ENCODE results near the gene PTOV1.

GRCh38 chr19:49887037-49887664 is 36.2 kb downstream of the PTOV1 start:
- TF ChIP-seq CREB1 (IDR thresholded peaks at IDR 0.05; ENCODE audit: low read depth) = no peak
- TF ChIP-seq CEBPB (IDR thresholded peaks at IDR 0.05) = no peak
- TF ChIP-seq NFIC (IDR thresholded peaks at IDR 0.05) = no peak
- TF ChIP-seq, protein P1, sequence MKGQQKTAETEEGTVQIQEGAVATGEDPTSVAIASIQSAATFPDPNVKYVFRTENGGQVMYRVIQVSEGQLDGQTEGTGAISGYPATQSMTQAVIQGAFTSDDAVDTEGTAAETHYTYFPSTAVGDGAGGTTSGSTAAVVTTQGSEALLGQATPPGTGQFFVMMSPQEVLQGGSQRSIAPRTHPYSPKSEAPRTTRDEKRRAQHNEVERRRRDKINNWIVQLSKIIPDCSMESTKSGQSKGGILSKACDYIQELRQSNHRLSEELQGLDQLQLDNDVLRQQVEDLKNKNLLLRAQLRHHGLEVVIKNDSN (IDR thresholded peaks at IDR 0.05) = no peak
- no peak for TF ChIP-seq TEAD4 (IDR thresholded peaks at IDR 0.05)
- TF ChIP-seq EP300 (IDR thresholded peaks at IDR 0.05; ENCODE audit: borderline replicate concordance) = no peak
- TF ChIP-seq REST (IDR thresholded peaks at IDR 0.05; ENCODE audit: low read depth) = no peak
- TF ChIP-seq YY1 (IDR thresholded peaks at IDR 0.05; ENCODE audit: low read depth) = no peak
